ENCODE results near the gene HKDC1. TPM values are rescaled to one million over a fixed set of nuclear protein-coding genes. Genes with fewer than 3 reads are reported as not detected.

Gene HKDC1
- total and polyA plus RNA-seq, 4 donors = 1.5 to 11.1 (median 4.6) TPM

DNA sequence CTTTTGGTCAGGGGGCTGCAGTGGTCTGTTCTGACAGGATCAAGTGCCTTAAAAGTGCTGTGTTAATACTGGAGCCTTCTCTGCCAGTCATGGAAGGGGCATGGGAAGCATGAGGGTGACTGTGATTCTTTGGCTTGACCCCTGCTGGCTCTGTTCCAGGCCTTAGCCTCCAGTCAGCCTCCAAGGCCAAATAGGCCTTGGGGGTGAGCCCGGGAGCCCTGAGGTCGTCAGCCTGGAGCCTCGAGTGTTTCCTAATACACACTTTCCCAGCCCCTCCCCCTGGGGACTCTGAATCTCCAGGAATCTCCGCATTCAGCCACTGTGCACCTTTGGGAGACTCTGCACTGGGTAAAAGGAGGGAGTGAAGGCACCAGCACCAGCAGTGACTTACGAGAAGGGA lies 10.0 kb downstream of the HKDC1 start:
- no peak for TF ChIP-seq CTCF (IDR thresholded peaks at IDR 0.05; ENCODE audit: control extremely low read depth, extremely low read depth)
- ATAC-seq (ENCODE audit: insufficient read depth, low FRiP score) = no peak
- WGBS, 2 donors = 61 to 70% methylated on average over 5 of the region's 5 CpGs
- no peak for DNase-seq
- no peaks in the 10 kb centered on the region for H3K36me3 ChIP-seq (ENCODE audit: control insufficient read depth in 4 of 4, insufficient read depth in 4 of 4, low read length in 4 of 4)
- no peak overlapping the region for H3K27ac ChIP-seq (ENCODE audit: low read depth in 1 of 2, low read length in 1 of 2)
- no peak overlapping the region for H3K9ac ChIP-seq (ENCODE audit: insufficient read depth in 1 of 2, low read length in 2 of 2)
- no peaks in the 10 kb centered on the region for H3K27me3 ChIP-seq (ENCODE audit: control insufficient read depth in 3 of 3, insufficient read depth in 3 of 3, low read length in 2 of 3)
- peaks cover 0 to 3% (median 0%) of the 10 kb centered on the region in 5 donors for H3K4me1 ChIP-seq (ENCODE audit: control insufficient read depth in 5 of 5, insufficient read depth in 5 of 5, low read length in 5 of 5)
- no peaks in the 10 kb centered on the region for H3K9me3 ChIP-seq (ENCODE audit: control insufficient read depth in 4 of 4, insufficient read depth in 3 of 4, low read length in 3 of 4)
- H3K4me3 ChIP-seq = no peak overlapping the region

DNA sequence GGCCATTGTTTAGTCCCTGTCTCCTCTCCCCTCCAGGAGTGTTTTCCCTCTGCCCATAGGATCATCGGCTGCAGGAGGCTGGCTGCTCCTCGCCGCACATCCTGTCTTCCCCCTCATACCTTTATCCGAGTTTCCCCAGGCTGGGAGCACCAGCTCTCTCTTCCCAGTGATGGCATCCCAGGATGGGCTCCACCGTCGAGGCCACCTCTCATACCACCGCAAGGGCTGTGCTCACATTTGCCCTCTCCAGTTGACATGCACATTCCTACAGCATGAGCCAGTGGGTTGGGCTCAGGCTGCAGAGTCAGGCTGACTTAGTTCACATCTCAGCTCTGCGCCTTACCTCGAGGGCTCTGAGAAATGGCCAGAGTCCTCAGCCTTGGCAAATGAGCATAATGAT lies 12.1 kb downstream of the HKDC1 start:
- Histone ChIP-seq H3K27me3 (ENCODE audit: control insufficient read depth in 3 of 3, insufficient read depth in 3 of 3, low read length in 2 of 3) (no peaks in the 10 kb centered on the region), H3K27ac (ENCODE audit: low read depth in 1 of 2, low read length in 1 of 2) (no peak overlapping the region), H3K9ac (ENCODE audit: insufficient read depth in 1 of 2, low read length in 2 of 2) (no peak overlapping the region), H3K9me3 (ENCODE audit: control insufficient read depth in 4 of 4, insufficient read depth in 3 of 4, low read length in 3 of 4) (no peaks in the 10 kb centered on the region), H3K36me3 (ENCODE audit: control insufficient read depth in 4 of 4, insufficient read depth in 4 of 4, low read length in 4 of 4) (no peaks in the 10 kb centered on the region), H3K4me3 (no peak overlapping the region), H3K4me1 (ENCODE audit: control insufficient read depth in 5 of 5, insufficient read depth in 5 of 5, low read length in 5 of 5) (peaks cover 0 to 2% (median 0%) of the 10 kb centered on the region in 5 donors)
- no peak for ATAC-seq (ENCODE audit: insufficient read depth, low FRiP score)
- TF ChIP-seq CTCF (IDR thresholded peaks at IDR 0.05; ENCODE audit: control extremely low read depth, extremely low read depth) = no peak
- 83 to 93% methylated on average over 9 of the region's 9 CpGs for WGBS, 2 donors
- no peak for DNase-seq

DNA sequence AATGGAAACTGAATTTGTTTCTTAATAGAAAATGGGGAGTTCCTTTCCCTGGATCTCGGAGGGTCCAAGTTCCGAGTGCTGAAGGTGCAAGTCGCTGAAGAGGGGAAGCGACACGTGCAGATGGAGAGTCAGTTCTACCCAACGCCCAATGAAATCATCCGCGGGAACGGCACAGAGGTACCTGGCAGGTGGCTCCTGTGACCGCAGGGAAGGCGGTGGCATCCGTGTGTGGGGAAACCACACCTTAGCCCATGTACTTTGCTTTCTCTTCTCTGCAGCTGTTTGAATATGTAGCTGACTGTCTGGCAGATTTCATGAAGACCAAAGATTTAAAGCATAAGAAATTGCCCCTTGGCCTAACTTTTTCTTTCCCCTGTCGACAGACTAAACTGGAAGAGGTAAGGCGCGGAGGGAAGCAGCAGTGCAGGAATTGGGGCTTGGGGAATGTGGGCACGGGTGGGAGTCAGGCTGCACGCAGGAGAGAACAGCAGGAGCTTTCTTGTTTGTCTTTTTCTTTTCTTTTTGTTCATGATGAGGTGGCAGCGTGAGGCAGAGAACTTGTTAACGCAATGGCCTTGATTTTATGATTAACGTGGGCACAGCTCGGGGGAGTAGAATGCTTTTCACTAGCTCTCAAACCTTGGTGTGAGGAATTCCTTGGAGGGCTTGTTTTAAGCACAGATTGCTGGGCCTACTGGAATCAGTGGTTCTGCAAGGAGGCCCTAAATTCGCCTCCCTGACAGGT lies 12.8 kb downstream of the HKDC1 start:
- Histone ChIP-seq H3K27me3 (ENCODE audit: control insufficient read depth in 3 of 3, insufficient read depth in 3 of 3, low read length in 2 of 3) (no peaks in the 10 kb centered on the region), H3K9ac (ENCODE audit: insufficient read depth in 1 of 2, low read length in 2 of 2) (no peak overlapping the region), H3K9me3 (ENCODE audit: control insufficient read depth in 4 of 4, insufficient read depth in 3 of 4, low read length in 3 of 4) (no peaks in the 10 kb centered on the region), H3K4me3 (no peak overlapping the region), H3K4me1 (ENCODE audit: control insufficient read depth in 5 of 5, insufficient read depth in 5 of 5, low read length in 5 of 5) (peaks cover 0 to 5% (median 0%) of the 10 kb centered on the region in 5 donors), H3K27ac (ENCODE audit: low read depth in 1 of 2, low read length in 1 of 2) (no peak overlapping the region), H3K36me3 (ENCODE audit: control insufficient read depth in 4 of 4, insufficient read depth in 4 of 4, low read length in 4 of 4) (no peaks in the 10 kb centered on the region)
- DNase-seq = no peak
- no peak for ATAC-seq (ENCODE audit: insufficient read depth, low FRiP score)
- TF ChIP-seq CTCF (IDR thresholded peaks at IDR 0.05; ENCODE audit: control extremely low read depth, extremely low read depth) = no peak
- 89 to 90% methylated on average over 22 of the region's 22 CpGs for WGBS, 2 donors

- no peak overlapping the region for H3K9ac ChIP-seq (ENCODE audit: insufficient read depth in 1 of 2, low read length in 2 of 2)
- WGBS, 2 donors = 96% methylated on average over 3 of the region's 3 CpGs
- ATAC-seq (ENCODE audit: insufficient read depth, low FRiP score) = no peak
- DNase-seq = no peak
- peaks cover 0 to 5% (median 0%) of the 10 kb centered on the region in 5 donors for H3K4me1 ChIP-seq (ENCODE audit: control insufficient read depth in 5 of 5, insufficient read depth in 5 of 5, low read length in 5 of 5)
- no peaks in the 10 kb centered on the region for H3K27me3 ChIP-seq (ENCODE audit: control insufficient read depth in 3 of 3, insufficient read depth in 3 of 3, low read length in 2 of 3)
- H3K4me3 ChIP-seq = no peak overlapping the region
- no peaks in the 10 kb centered on the region for H3K9me3 ChIP-seq (ENCODE audit: control insufficient read depth in 4 of 4, insufficient read depth in 3 of 4, low read length in 3 of 4)
- no peak overlapping the region for H3K27ac ChIP-seq (ENCODE audit: low read depth in 1 of 2, low read length in 1 of 2)
- H3K36me3 ChIP-seq (ENCODE audit: control insufficient read depth in 4 of 4, insufficient read depth in 4 of 4, low read length in 4 of 4) = no peaks in the 10 kb centered on the region
- TF ChIP-seq CTCF (IDR thresholded peaks at IDR 0.05; ENCODE audit: control extremely low read depth, extremely low read depth) = no peak
Measured at GRCh38 chr10:69234447-69234846, 14.3 kb downstream of the HKDC1 start.
